Transverse colon (tissue), 4 donors: ENCODE data around the gene NPVF.

ENCODE experiments used
- EP300 ChIP-seq: sonication (generic); formaldehyde crosslinking; IDR thresholded peaks from one replicate; pipeline ENCODE4 v1.6.1; 2017; ENCODE audit warnings: antibody characterized with exemption, low read depth
- POLR2A ChIP-seq: fragments of 450-650 bp; IDR thresholded peaks from one replicate; pipeline ENCODE4 v1.6.1; 2016; ENCODE audit warnings: antibody characterized with exemption, mild to moderate bottlenecking, moderate library complexity
- POLR2AphosphoS5 ChIP-seq, 3 donors: sonication (generic); formaldehyde crosslinking; IDR thresholded peaks; one replicate each; pipeline ENCODE4 v1.6.1; 2016; ENCODE audit warnings: antibody characterized with exemption in 3 of 3
- TF ChIP-seq, protein P1 (sequence below), 5 experiments: fragments of 200-600 bp in 3 of 5; fragments of 450-650 bp in 2 of 5; sonication (generic) in 3 of 5; IDR thresholded peaks; 1 replicate in 2 of 5; 2 replicates in 3 of 5; pipeline ENCODE4 v1.5.1; 2016 to 2017; ENCODE audit warnings: antibody characterized with exemption in 5 of 5, inconsistent platforms in 3 of 5, mild to moderate bottlenecking in 2 of 5, moderate library complexity in 1 of 5

DNA sequence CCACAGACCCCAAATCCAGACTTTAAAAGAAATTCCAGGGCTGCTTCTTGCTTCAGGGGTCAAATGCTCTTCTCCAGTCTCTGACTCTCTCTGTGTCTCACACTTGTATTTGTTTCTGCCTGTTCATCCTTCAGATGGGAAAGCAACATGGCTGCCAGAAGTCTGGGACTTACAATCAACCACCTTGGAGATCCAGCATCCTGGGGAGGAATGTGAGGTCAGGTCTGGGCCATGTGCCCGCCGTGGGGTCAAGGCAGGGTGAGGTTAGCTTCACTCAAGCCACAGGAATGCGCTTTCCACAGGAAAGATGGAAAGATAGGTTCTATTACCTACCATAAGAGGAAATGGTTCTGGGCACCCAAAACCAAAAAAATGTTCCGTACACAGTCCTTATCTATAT is 34.3 kb upstream of the NPVF start:
- no peak for TF ChIP-seq POLR2AphosphoS5 (IDR thresholded peaks at IDR 0.05)
- TF ChIP-seq, protein P1, sequence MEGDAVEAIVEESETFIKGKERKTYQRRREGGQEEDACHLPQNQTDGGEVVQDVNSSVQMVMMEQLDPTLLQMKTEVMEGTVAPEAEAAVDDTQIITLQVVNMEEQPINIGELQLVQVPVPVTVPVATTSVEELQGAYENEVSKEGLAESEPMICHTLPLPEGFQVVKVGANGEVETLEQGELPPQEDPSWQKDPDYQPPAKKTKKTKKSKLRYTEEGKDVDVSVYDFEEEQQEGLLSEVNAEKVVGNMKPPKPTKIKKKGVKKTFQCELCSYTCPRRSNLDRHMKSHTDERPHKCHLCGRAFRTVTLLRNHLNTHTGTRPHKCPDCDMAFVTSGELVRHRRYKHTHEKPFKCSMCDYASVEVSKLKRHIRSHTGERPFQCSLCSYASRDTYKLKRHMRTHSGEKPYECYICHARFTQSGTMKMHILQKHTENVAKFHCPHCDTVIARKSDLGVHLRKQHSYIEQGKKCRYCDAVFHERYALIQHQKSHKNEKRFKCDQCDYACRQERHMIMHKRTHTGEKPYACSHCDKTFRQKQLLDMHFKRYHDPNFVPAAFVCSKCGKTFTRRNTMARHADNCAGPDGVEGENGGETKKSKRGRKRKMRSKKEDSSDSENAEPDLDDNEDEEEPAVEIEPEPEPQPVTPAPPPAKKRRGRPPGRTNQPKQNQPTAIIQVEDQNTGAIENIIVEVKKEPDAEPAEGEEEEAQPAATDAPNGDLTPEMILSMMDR (IDR thresholded peaks at IDR 0.05): no peak
- no peak for TF ChIP-seq POLR2A
- no peak for TF ChIP-seq EP300
